Gastroesophageal sphincter (tissue), 4 donors: Measurements from ENCODE around the gene ARPC1B. TPM values are rescaled to one million over a fixed set of nuclear protein-coding genes. Genes with fewer than 3 reads are reported as not detected.

Experiments
- ATAC-seq: fragments of 150-250 bp; one replicate; pipeline ENCODE4 v1.9.1; 2016; ENCODE audit warnings: mild to moderate bottlenecking, moderate library complexity
- H3K27ac ChIP-seq, 4 donors: fragments of 200-600 bp; sonication (generic) in 3 of 4; 1 replicate in 3 of 4; 2 replicates in 1 of 4; pipeline ENCODE4 v1.5.1; 2016 to 2019
- H3K27me3 ChIP-seq: fragments of 200-600 bp; sonication (generic); one replicate; pipeline ENCODE4 v1.5.1; 2019
- H3K36me3 ChIP-seq, 2 donors: fragments of 200-600 bp; sonication (generic); one replicate each; pipeline ENCODE4 v1.5.1; 2019; ENCODE audit warnings: control low read depth in 1 of 2
- H3K4me1 ChIP-seq, 3 donors: fragments of 200-600 bp; sonication (generic); 1 replicate in 2 of 3; 2 replicates in 1 of 3; pipeline ENCODE4 v1.5.1; 2016 to 2019; ENCODE audit warnings: control low read depth in 2 of 3
- H3K4me3 ChIP-seq, 2 donors: fragments of 200-600 bp; sonication (generic); one replicate each; pipeline ENCODE4 v1.5.1; 2019; ENCODE audit warnings: mild to moderate bottlenecking in 1 of 2, moderate library complexity in 1 of 2
- H3K9me3 ChIP-seq, 3 donors: fragments of 200-600 bp; sonication (generic); one replicate each; pipeline ENCODE4 v1.5.1; 2017 to 2019; ENCODE audit warnings: control low read depth in 2 of 3
- CTCF ChIP-seq, 4 experiments: fragments of 200-600 bp in 2 of 4; fragments of 450-650 bp in 2 of 4; sonication (generic) in 1 of 4; IDR thresholded peaks; one replicate each; pipeline ENCODE4 v1.5.1; 2017 to 2019; ENCODE audit warnings: antibody characterized with exemption in 4 of 4, mild to moderate bottlenecking in 2 of 4, moderate library complexity in 2 of 4
- EP300 ChIP-seq: sonication (generic); formaldehyde crosslinking; IDR thresholded peaks from one replicate; pipeline ENCODE4 v1.6.1; 2017; ENCODE audit warnings: antibody characterized with exemption, mild to moderate bottlenecking
- POLR2A ChIP-seq, 2 donors: fragments of 450-650 bp; IDR thresholded peaks; one replicate each; pipeline ENCODE4 v1.6.1; 2017; ENCODE audit warnings: antibody characterized with exemption in 2 of 2, mild to moderate bottlenecking in 2 of 2, moderate library complexity in 1 of 2
- POLR2AphosphoS5 ChIP-seq: sonication (generic); formaldehyde crosslinking; IDR thresholded peaks from one replicate; pipeline ENCODE4 v1.6.1; 2017; ENCODE audit warnings: antibody characterized with exemption
- WGBS, 2 donors: methylation state at CpG; one replicate each; pipeline ENCODE4 v1.1.5; 2018; ENCODE audit warnings: low coverage in 1 of 2; 5-methylcytosine and 5-hydroxymethylcytosine counted together
- total RNA-seq, 4 donors: library from RNA; depleted of rRNA; stranded (reverse); fragments of >200 nt; gene quantifications; one replicate each; pipeline ENCODE4 v1.1.0, GENCODE V29; 2016

The ARPC1B gene
- total RNA-seq, 4 donors from 2014 or later, result 69.9 to 158 (median 138) TPM

- Histone ChIP-seq H3K27me3 (no peaks in the 10 kb centered on the region), H3K4me3 (peak overlapping the region in 1 of 2 donors; percentile 32), H3K4me1 (peaks cover 0 to 44% (median 29%) of the 10 kb centered on the region in 3 donors), H3K9me3 (no peaks in the 10 kb centered on the region), H3K36me3 (peaks cover 0 to 31% of the 10 kb centered on the region in 2 donors), H3K27ac (peak overlapping the region in 3 of 4 donors; percentile 82 to 87 (median 85))
- ATAC-seq, result no peak
- 67 to 85% methylated on average over 1 to 5 of the region's 16 CpGs for WGBS, 2 donors
- no peak for TF ChIP-seq CTCF (IDR thresholded peaks at IDR 0.05)
- no peak for TF ChIP-seq EP300
- no peak for TF ChIP-seq POLR2AphosphoS5
These were observed 6.5 kb downstream of the ARPC1B start for GRCh38 chr7:99380823-99381663.

DNA sequence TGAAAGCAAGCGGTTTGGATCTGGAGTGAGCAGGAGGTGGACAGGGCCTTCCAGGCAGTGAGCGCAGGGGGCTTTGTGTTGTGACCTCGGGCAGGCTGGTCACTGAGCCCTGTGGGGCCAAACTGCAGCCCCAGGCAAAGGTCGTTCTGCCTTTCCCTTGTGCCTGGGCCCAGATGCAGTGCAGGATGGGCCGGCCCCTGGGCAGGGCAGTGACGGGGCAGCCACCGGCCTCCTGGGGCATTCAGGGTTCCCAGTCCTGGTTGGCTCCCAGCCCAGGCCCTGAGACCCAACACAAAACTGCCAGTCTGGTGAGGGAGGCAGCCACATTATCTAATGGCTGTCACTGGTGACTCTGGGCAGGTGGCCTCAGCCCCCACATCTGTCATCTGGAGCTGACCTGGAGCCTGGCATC lies 7.1 kb downstream of the ARPC1B start:
- no peak for ATAC-seq

GRCh38 chr7:99383203-99383602 lies 8.7 kb downstream of the ARPC1B start:
- TF ChIP-seq CTCF (IDR thresholded peaks at IDR 0.05), result no peak
- TF ChIP-seq EP300, result no peak
- Histone ChIP-seq H3K36me3 (peaks cover 0 to 42% of the 10 kb centered on the region in 2 donors), H3K4me3 (no peak overlapping the region), H3K4me1 (peaks cover 0 to 40% (median 25%) of the 10 kb centered on the region in 3 donors), H3K27ac (no peak overlapping the region), H3K9me3 (no peaks in the 10 kb centered on the region), H3K27me3 (no peaks in the 10 kb centered on the region)
- no peak for ATAC-seq
- WGBS, 2 donors, result 87 to 88% methylated on average over 4 to 10 of the region's 10 CpGs

More for the DNA sequence above, 7.1 kb downstream of the ARPC1B start:
- Histone ChIP-seq H3K27me3 (no peaks in the 10 kb centered on the region), H3K4me1 (peaks cover 0 to 42% (median 25%) of the 10 kb centered on the region in 3 donors), H3K4me3 (no peak overlapping the region), H3K36me3 (peaks cover 0 to 37% of the 10 kb centered on the region in 2 donors), H3K9me3 (no peaks in the 10 kb centered on the region), H3K27ac (peak overlapping the region in 1 of 4 donors; percentile 82)
- TF ChIP-seq CTCF (IDR thresholded peaks at IDR 0.05) (no peak), EP300 (no peak), POLR2A (IDR thresholded peaks at IDR 0.05) (no peak), POLR2AphosphoS5 (no peak)
- WGBS, 2 donors, result 60% methylated on average over 1 of the region's 7 CpGs; no CpG with 5 or more reads in 1 of the 2 donors

DNA sequence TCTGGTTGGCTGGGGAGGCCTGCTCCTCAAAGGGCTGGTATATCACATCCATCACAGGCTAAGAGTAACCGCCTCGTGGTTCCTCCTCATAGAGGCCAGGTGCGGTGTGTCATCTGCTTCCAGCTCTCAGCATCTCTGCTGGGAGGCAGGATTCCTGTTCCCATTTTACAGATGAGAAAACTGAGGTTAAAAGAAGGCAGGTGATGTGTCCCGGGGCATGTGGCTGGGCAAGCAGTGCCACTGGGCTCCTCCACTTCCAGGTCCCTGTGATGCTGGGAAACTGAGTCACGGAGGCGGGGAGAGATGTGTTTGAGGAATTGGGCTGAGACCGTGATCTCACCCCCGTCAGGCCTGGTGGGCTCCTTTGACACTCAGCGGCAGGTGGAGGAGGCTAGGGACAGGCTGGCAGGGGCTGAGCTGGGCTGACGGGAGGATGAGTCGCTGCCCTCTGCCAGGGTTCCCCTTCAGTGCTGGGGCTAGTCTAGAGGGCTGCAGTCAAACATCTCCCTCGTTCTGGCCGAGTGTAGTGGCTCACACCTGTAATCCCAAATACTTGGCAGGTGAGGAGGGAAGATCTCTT lies 9.4 kb downstream of the ARPC1B start:
- TF ChIP-seq EP300 (no peak), CTCF (IDR thresholded peaks at IDR 0.05) (no peak), POLR2AphosphoS5 (no peak), POLR2A (IDR thresholded peaks at IDR 0.05) (no peak)
- WGBS, 2 donors, result 100% methylated on average over 1 of the region's 13 CpGs; no CpG with 5 or more reads in 1 of the 2 donors
- Histone ChIP-seq H3K4me1 (peaks cover 0 to 33% (median 25%) of the 10 kb centered on the region in 3 donors), H3K27ac (no peak overlapping the region), H3K4me3 (no peak overlapping the region), H3K27me3 (no peaks in the 10 kb centered on the region), H3K36me3 (peaks cover 0 to 45% of the 10 kb centered on the region in 2 donors), H3K9me3 (no peaks in the 10 kb centered on the region)
- ATAC-seq, result no peak
